H9 (cell line): ENCODE measurements around the gene COLQ. TPM values are rescaled to one million over a fixed set of nuclear protein-coding genes. Genes with fewer than 3 reads are reported as not detected.

Experiments used
- DNase-seq: peaks from one replicate; pipeline ENCODE4 v3.0.0-alpha.2; 2017
- H2AFZ ChIP-seq: one replicate; pipeline ENCODE4 v1.6.1; 2013; ENCODE audit warnings: mild to moderate bottlenecking, low read length, control low read depth, moderate library complexity
- H2AK5ac ChIP-seq: 2 replicates; pipeline ENCODE4 v1.6.1; 2013; ENCODE audit warnings: low read length, control low read depth, mixed read lengths; ENCODE audit not compliant: insufficient read length
- H2BK120ac ChIP-seq: one replicate; pipeline ENCODE4 v1.6.1; 2013; ENCODE audit warnings: low read depth, mild to moderate bottlenecking, low read length, control low read depth, inconsistent platforms; ENCODE audit not compliant: poor library complexity, severe bottlenecking
- H2BK12ac ChIP-seq: 2 replicates; pipeline ENCODE4 v1.6.1; 2013; ENCODE audit warnings: low read length, control low read depth, mixed read lengths, low read depth; ENCODE audit not compliant: insufficient read length
- H2BK15ac ChIP-seq: 2 replicates; pipeline ENCODE4 v1.6.1; 2013; ENCODE audit warnings: low read depth, low read length, control low read depth
- H2BK20ac ChIP-seq: one replicate; pipeline ENCODE4 v1.6.1; 2013; ENCODE audit warnings: low read depth, mild to moderate bottlenecking, low read length, control low read depth, inconsistent platforms; ENCODE audit not compliant: poor library complexity, severe bottlenecking
- H2BK5ac ChIP-seq: 2 replicates; pipeline ENCODE4 v1.6.1; 2013; ENCODE audit warnings: low read length, control low read depth, mixed read lengths; ENCODE audit not compliant: insufficient read length
- H3K14ac ChIP-seq: 2 replicates; pipeline ENCODE4 v1.6.1; 2013; ENCODE audit warnings: low read length, control low read depth; ENCODE audit not compliant: insufficient read depth
- H3K18ac ChIP-seq: 2 replicates; pipeline ENCODE4 v1.6.1; 2013; ENCODE audit warnings: low read depth, mild to moderate bottlenecking, mixed read lengths, low read length, control low read depth; ENCODE audit not compliant: insufficient read length
- H3K23ac ChIP-seq: 2 replicates; pipeline ENCODE4 v1.6.1; 2013; ENCODE audit warnings: low read length, control low read depth, mixed read lengths, low read depth; ENCODE audit not compliant: insufficient read length
- H3K23me2 ChIP-seq: 2 replicates; pipeline ENCODE4 v1.6.1; 2013; ENCODE audit warnings: low read depth, mild to moderate bottlenecking, mixed read lengths, low read length, control low read depth; ENCODE audit not compliant: insufficient read length, poor library complexity, severe bottlenecking
- H3K27ac ChIP-seq: 2 replicates; pipeline ENCODE4 v1.5.1; 2013; ENCODE audit warnings: low read length, control low read depth, mixed read lengths, low read depth; ENCODE audit not compliant: insufficient read length
- H3K27me3 ChIP-seq: 2 replicates; pipeline ENCODE4 v1.6.1; 2013; ENCODE audit warnings: low read length, control low read depth, inconsistent platforms; ENCODE audit not compliant: insufficient read depth
- H3K4ac ChIP-seq: 2 replicates; pipeline ENCODE4 v1.6.1; 2013; ENCODE audit warnings: low read depth, mild to moderate bottlenecking, control low read depth, inconsistent platforms, low read length, moderate library complexity
- H3K4me1 ChIP-seq: 2 replicates; pipeline ENCODE4 v1.6.1; 2013; ENCODE audit warnings: low read length, control low read depth, inconsistent platforms; ENCODE audit not compliant: insufficient read depth
- H3K4me2 ChIP-seq: 2 replicates; pipeline ENCODE4 v1.6.1; 2013; ENCODE audit warnings: low read length, control low read depth, mixed read lengths; ENCODE audit not compliant: insufficient read length, insufficient read depth
- H3K56ac ChIP-seq: 2 replicates; pipeline ENCODE4 v1.6.1; 2013; ENCODE audit warnings: low read depth, mild to moderate bottlenecking, mixed read lengths, low read length, control low read depth; ENCODE audit not compliant: insufficient read length
- H3K79me1 ChIP-seq: 2 replicates; pipeline ENCODE4 v1.6.1; 2013; ENCODE audit warnings: low read depth, mild to moderate bottlenecking, moderate library complexity, low read length, control low read depth, inconsistent platforms; ENCODE audit not compliant: insufficient read depth, poor library complexity, severe bottlenecking
- H3K79me2 ChIP-seq: 2 replicates; pipeline ENCODE4 v1.6.1; 2013; ENCODE audit warnings: low read length, control low read depth, inconsistent platforms; ENCODE audit not compliant: insufficient read depth
- H3K9ac ChIP-seq: 2 replicates; pipeline ENCODE4 v1.6.1; 2013; ENCODE audit warnings: low read length, control low read depth, mixed read lengths; ENCODE audit not compliant: insufficient read length; ENCODE audit errors: extremely low read depth
- H3K9me3 ChIP-seq: one replicate; pipeline ENCODE4 v1.6.1; 2013; ENCODE audit warnings: low read depth, low read length, inconsistent platforms; ENCODE audit not compliant: control insufficient read depth
- H3T11ph ChIP-seq: one replicate; pipeline ENCODE4 v1.6.1; 2013; ENCODE audit warnings: mild to moderate bottlenecking, low read length, control low read depth, inconsistent platforms
- H4K20me1 ChIP-seq: one replicate; pipeline ENCODE4 v1.6.1; 2013; ENCODE audit not compliant: control insufficient read depth, insufficient read length, insufficient read depth
- H4K5ac ChIP-seq: 2 replicates; pipeline ENCODE4 v1.6.1; 2013; ENCODE audit warnings: low read depth, mild to moderate bottlenecking, mixed read lengths, low read length, control low read depth; ENCODE audit not compliant: insufficient read length
- H4K8ac ChIP-seq: replicated peaks from 2 replicates; pipeline ENCODE4 v1.6.1; 2013; ENCODE audit warnings: low read length, control low read depth, mixed read lengths, low read depth; ENCODE audit not compliant: insufficient read length
- H4K91ac ChIP-seq: 2 replicates; pipeline ENCODE4 v1.6.1; 2013; ENCODE audit warnings: low read depth, mild to moderate bottlenecking, moderate library complexity, mixed read lengths, low read length, control low read depth; ENCODE audit not compliant: insufficient read length
- H3K27ac Mint-ChIP-seq, 3 experiments: 2 replicates in 2 of 3; 3 replicates in 1 of 3; pipeline ENCODE4 v1.8.0; 2020 to 2021; ENCODE audit warnings: mixed read lengths in 3 of 3, mild to moderate bottlenecking in 1 of 3, moderate library complexity in 1 of 3
- H3K27me3 Mint-ChIP-seq: 2 replicates; pipeline ENCODE4 v1.8.0; 2021; ENCODE audit warnings: low read depth, mild to moderate bottlenecking, moderate library complexity, mixed read lengths
- H3K36me3 Mint-ChIP-seq, 3 experiments: 2 replicates in 2 of 3; 3 replicates in 1 of 3; pipeline ENCODE4 v1.8.0; 2020 to 2021; ENCODE audit warnings: low read depth in 3 of 3, mixed read lengths in 3 of 3; ENCODE audit not compliant: insufficient read depth in 1 of 3
- H3K4me1 Mint-ChIP-seq, 2 experiments: 2 replicates each; pipeline ENCODE4 v1.8.0; 2020; ENCODE audit warnings: mixed read lengths in 2 of 2
- H3K4me3 Mint-ChIP-seq, 2 experiments: 2 replicates in 1 of 2; 3 replicates in 1 of 2; pipeline ENCODE4 v1.8.0; 2020 to 2021; ENCODE audit warnings: mild to moderate bottlenecking in 2 of 2, mixed read lengths in 2 of 2, moderate library complexity in 1 of 2
- H3K9me3 Mint-ChIP-seq, 2 experiments: 2 replicates in 1 of 2; 3 replicates in 1 of 2; pipeline ENCODE4 v1.8.0; 2020; ENCODE audit warnings: mild to moderate bottlenecking in 2 of 2, mixed read lengths in 2 of 2, moderate library complexity in 1 of 2
- CTCF ChIP-seq: fragments of 200-600 bp; sonication (generic); conservative IDR thresholded peaks from 3 replicates; pipeline ENCODE4 v1.8.0; 2021; ENCODE audit warnings: antibody characterized with exemption, mild to moderate bottlenecking
- WGBS: extraction: QIAGEN DNeasy Blood & Tissue Kit; methylation state at CpG from one replicate; pipeline ENCODE4 v1.1.7; 2013; ENCODE audit warnings: missing lambda C conversion rate, low lambda C conversion rate, mixed read lengths; ENCODE audit not compliant: insufficient read length; ENCODE audit errors: extremely low coverage; 5-methylcytosine and 5-hydroxymethylcytosine counted together
- total RNA-seq: library from RNA; stranded (reverse); gene quantifications from 2 replicates; pipeline ENCODE4 v1.2.1, GENCODE V29; 2021

Gene COLQ
- total RNA-seq, 1 experiment from 2014 or later = 0.61 TPM

GRCh38 chr3:15557511-15557946 lies 36.0 kb upstream of the COLQ start:
- Histone ChIP-seq H4K5ac (no peak overlapping the region), H4K91ac (no peak overlapping the region), H3K9ac (no peak overlapping the region), H3K4me2 (no peak overlapping the region), H2BK20ac (no peak overlapping the region), H3K79me2 (no peaks in the 10 kb centered on the region), H3K27ac (no peak overlapping the region), H2BK12ac (no peak overlapping the region), H3K9me3 (no peaks in the 10 kb centered on the region), H3K14ac (no peak overlapping the region), H2AK5ac (no peak overlapping the region), H3K27me3 (no peaks in the 10 kb centered on the region), H2AFZ (no peak overlapping the region), H4K8ac (no peak overlapping the region), H2BK5ac (no peak overlapping the region), H3T11ph (no peak overlapping the region), H3K23me2 (no peaks in the 10 kb centered on the region), H4K20me1 (no peaks in the 10 kb centered on the region), H3K4me1 (no peaks in the 10 kb centered on the region), H3K23ac (no peak overlapping the region), H3K18ac (no peak overlapping the region), H3K4ac (no peak overlapping the region), H3K79me1 (no peaks in the 10 kb centered on the region), H2BK120ac (no peak overlapping the region), H2BK15ac (no peak overlapping the region), H3K56ac (no peak overlapping the region)
- Mint-ChIP-seq H3K27ac (no peak overlapping the region), H3K9me3 (no peaks in the 10 kb centered on the region), H3K27me3 (no peaks in the 10 kb centered on the region), H3K4me1 (peaks cover 2 to 9% of the 10 kb centered on the region in 2 experiments; a peak in 3 of 4 replicates), H3K4me3 (no peak overlapping the region), H3K36me3 (peaks cover 2 to 24% (median 8%) of the 10 kb centered on the region in 3 experiments; a peak in 6 of 7 replicates)
- WGBS = no CpG with 5 or more reads among the region's 3 CpGs
- TF ChIP-seq CTCF = peak; percentile 78
- DNase-seq = peak; percentile 50
